Measurements from ENCODE around the gene ABCA10. TPM values are rescaled to one million over a fixed set of nuclear protein-coding genes. Genes with fewer than 3 reads are reported as not detected.
"Not testable (repeated sequence)": the region's sequence is repeated elsewhere in the genome, so short reads cannot be mapped to it uniquely, and the experiment has no call there.

Gene ABCA10
- total and polyA plus RNA-seq, 2 donors (not counting 1 experiment from before 2014, with no cell fraction given), result 0.55 to 1.9 TPM

DNA sequence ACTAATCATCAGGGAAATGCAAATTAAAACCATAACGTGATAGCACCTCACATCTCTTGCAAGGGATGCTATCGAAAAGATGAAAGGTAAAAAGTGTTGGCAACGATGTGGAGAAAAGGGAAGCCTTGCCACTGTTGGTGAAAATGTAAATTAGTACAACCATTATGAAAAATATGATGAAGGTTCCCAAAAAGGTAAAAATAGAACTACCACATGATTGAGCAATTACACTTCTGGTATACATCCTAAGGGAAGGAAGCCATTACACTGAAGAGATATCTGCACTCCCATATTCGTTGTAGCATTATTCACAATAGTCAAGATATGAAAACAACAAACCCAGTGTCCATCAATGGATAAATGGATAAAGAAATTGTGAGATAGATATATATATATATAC lies 21.5 kb downstream of the ABCA10 start:
- CTCF ChIA-PET, result no interaction called here
- intact Hi-C loops (cut with micrococcal nuclease), result no loop called here
- no peaks in the 10 kb centered on the region for H3K79me2 ChIP-seq (ENCODE audit: control insufficient read depth, insufficient read depth, low read length)

DNA sequence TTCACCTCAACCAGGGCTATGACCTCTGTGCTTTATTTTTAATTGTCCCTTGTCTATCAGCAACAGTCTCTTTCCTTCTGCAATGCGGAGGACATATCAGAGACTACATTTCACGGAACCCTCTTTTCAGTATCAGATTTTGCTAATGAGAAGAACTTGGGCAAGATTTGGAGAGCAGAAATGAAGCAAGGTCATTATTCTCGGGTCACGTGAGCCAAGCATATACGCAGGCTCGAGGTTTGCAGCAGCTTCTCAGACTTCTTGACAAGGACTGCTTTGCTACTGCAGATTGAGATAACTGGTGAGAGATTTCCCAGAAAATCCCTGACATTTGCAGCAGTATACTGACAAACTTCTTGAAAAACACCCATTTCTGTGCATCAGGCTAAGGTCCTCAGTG lies 30.4 kb downstream of the ABCA10 start:
- Histone ChIP-seq H3K4me1 (ENCODE audit: control insufficient read depth in 2 of 2, insufficient read depth in 2 of 2, low read length in 2 of 2) (no peaks in the 10 kb centered on the region), H3K4me3 (ENCODE audit: control extremely low read depth in 1 of 5, extremely low read depth in 1 of 5, insufficient read depth in 1 of 5, low read depth in 2 of 5, low read length in 4 of 5) (no peak overlapping the region), H3K4me2 (replicated peaks; ENCODE audit: low read depth, low read length, poor library complexity, severe bottlenecking) (no peak overlapping the region), H4K20me1 (ENCODE audit: control insufficient read depth, insufficient read depth, low read length, poor library complexity, severe bottlenecking) (no peaks in the 10 kb centered on the region), H3K27ac (ENCODE audit: low read length in 2 of 2) (no peak overlapping the region), H3K9ac (ENCODE audit: low read length) (no peak overlapping the region), H2AFZ (ENCODE audit: insufficient read depth, low read depth, low read length, poor library complexity, severe bottlenecking) (no peak overlapping the region), H3K36me3 (replicated peaks in 1 of 2; ENCODE audit: control extremely low read depth in 1 of 2, control insufficient read depth in 1 of 2, extremely low read depth in 1 of 2, insufficient read depth in 2 of 2, low read length in 1 of 2) (no peaks in the 10 kb centered on the region), H3K79me2 (ENCODE audit: control insufficient read depth, insufficient read depth, low read length) (no peaks in the 10 kb centered on the region), H3K27me3 (replicated peaks in 1 of 4; ENCODE audit: control extremely low read depth in 1 of 4, control insufficient read depth in 3 of 4, insufficient read depth in 4 of 4, low read length in 3 of 4) (no peaks in the 10 kb centered on the region), H3K9me3 (ENCODE audit: control extremely low read depth in 1 of 3, control insufficient read depth in 2 of 3, insufficient read depth in 1 of 3, low read length in 2 of 3) (peaks cover 0 to 7% (median 0%) of the 10 kb centered on the region in 3 donors)
- intact Hi-C loops (cut with micrococcal nuclease), result no loop called here
- ChIA-PET POLR2A (no interaction called here), CTCF (interaction anchor here (1.0 kb wide), 1 partner anchor 325 kb away, joined by 3 read pairs; no protein-coding TSS in a partner anchor)
- DNase-seq, result no peak
- Mint-ChIP-seq H3K4me3 (no peak overlapping the region), H3K27ac (no peak overlapping the region), H3K4me1 (no peaks in the 10 kb centered on the region), H3K27me3 (no peaks in the 10 kb centered on the region), H3K9me3 (ENCODE audit: insufficient read depth) (no peaks in the 10 kb centered on the region)
- ATAC-seq (ENCODE audit: low read depth), result no peak
- 95% methylated on average over 5 of the region's 6 CpGs for WGBS (ENCODE audit: insufficient coverage)
- TF ChIP-seq, protein P1, sequence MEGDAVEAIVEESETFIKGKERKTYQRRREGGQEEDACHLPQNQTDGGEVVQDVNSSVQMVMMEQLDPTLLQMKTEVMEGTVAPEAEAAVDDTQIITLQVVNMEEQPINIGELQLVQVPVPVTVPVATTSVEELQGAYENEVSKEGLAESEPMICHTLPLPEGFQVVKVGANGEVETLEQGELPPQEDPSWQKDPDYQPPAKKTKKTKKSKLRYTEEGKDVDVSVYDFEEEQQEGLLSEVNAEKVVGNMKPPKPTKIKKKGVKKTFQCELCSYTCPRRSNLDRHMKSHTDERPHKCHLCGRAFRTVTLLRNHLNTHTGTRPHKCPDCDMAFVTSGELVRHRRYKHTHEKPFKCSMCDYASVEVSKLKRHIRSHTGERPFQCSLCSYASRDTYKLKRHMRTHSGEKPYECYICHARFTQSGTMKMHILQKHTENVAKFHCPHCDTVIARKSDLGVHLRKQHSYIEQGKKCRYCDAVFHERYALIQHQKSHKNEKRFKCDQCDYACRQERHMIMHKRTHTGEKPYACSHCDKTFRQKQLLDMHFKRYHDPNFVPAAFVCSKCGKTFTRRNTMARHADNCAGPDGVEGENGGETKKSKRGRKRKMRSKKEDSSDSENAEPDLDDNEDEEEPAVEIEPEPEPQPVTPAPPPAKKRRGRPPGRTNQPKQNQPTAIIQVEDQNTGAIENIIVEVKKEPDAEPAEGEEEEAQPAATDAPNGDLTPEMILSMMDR (IDR thresholded peaks at IDR 0.05), result no peak
- no peak for TF ChIP-seq EZH2 (IDR thresholded peaks at IDR 0.05; ENCODE audit: borderline replicate concordance, insufficient read depth, low read depth, low read length, poor library complexity, severe bottlenecking)

More for the DNA sequence above, 21.5 kb downstream of the ABCA10 start:
- Histone ChIP-seq H3K36me3 (replicated peaks in 1 of 2; ENCODE audit: control extremely low read depth in 1 of 2, control insufficient read depth in 1 of 2, extremely low read depth in 1 of 2, insufficient read depth in 2 of 2, low read length in 1 of 2) (no peaks in the 10 kb centered on the region), H2AFZ (ENCODE audit: insufficient read depth, low read depth, low read length, poor library complexity, severe bottlenecking) (no peak overlapping the region), H3K27ac (ENCODE audit: low read length in 2 of 2) (no peak overlapping the region), H3K9ac (ENCODE audit: low read length) (no peak overlapping the region), H3K4me1 (ENCODE audit: control insufficient read depth in 2 of 2, insufficient read depth in 2 of 2, low read length in 2 of 2) (no peaks in the 10 kb centered on the region), H3K27me3 (replicated peaks in 1 of 4; ENCODE audit: control extremely low read depth in 1 of 4, control insufficient read depth in 3 of 4, insufficient read depth in 4 of 4, low read length in 3 of 4) (no peaks in the 10 kb centered on the region), H4K20me1 (ENCODE audit: control insufficient read depth, insufficient read depth, low read length, poor library complexity, severe bottlenecking) (no peaks in the 10 kb centered on the region), H3K4me2 (replicated peaks; ENCODE audit: low read depth, low read length, poor library complexity, severe bottlenecking) (no peak overlapping the region), H3K9me3 (ENCODE audit: control extremely low read depth in 1 of 3, control insufficient read depth in 2 of 3, insufficient read depth in 1 of 3, low read length in 2 of 3) (no peaks in the 10 kb centered on the region), H3K4me3 (ENCODE audit: control extremely low read depth in 1 of 5, extremely low read depth in 1 of 5, insufficient read depth in 1 of 5, low read depth in 2 of 5, low read length in 4 of 5) (no peak overlapping the region)
- Mint-ChIP-seq H3K4me1 (peaks cover 2% of the 10 kb centered on the region), H3K9me3 (ENCODE audit: insufficient read depth) (no peaks in the 10 kb centered on the region), H3K27me3 (no peaks in the 10 kb centered on the region), H3K27ac (no peak overlapping the region), H3K4me3 (no peak overlapping the region)
- no CpG with 5 or more reads among the region's 4 CpGs for WGBS (ENCODE audit: insufficient coverage)
- POLR2A ChIA-PET, result no interaction called here
- ATAC-seq (ENCODE audit: low read depth) (no peak), DNase-seq (no peak)
- TF ChIP-seq EZH2 (IDR thresholded peaks at IDR 0.05; ENCODE audit: borderline replicate concordance, insufficient read depth, low read depth, low read length, poor library complexity, severe bottlenecking), result no peak
- TF ChIP-seq, protein P1 (IDR thresholded peaks at IDR 0.05), result no peak

DNA sequence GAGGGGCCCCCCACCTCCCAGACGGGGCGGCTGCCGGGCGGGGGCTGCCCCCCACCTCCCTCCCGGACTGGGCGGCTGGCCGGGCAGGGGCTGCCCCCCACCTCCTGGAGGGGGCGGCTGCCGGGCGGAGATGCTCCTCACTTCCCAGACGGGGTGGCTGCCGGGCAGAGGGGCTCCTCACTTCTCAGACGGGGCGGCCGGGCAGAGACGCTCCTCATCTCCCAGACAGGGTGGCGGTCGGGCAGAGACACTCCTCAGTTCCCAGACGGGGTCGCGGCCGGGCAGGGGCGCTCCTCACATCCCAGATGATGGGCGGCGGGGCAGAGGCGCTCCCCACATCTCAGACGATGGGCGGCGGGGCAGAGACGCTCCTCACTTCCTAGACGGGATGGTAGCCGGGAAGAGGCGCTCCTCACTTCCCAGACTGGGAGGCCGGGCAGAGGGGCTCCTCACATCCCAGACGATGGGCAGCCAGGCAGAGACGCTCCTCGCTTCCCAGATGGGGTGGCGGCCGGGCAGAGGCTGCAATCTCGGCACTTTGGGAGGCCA lies 32.4 kb downstream of the ABCA10 start:
- POLR2A ChIA-PET; H3K27me3 Mint-ChIP-seq; intact Hi-C loops (cut with micrococcal nuclease); H2AFZ ChIP-seq (ENCODE audit: insufficient read depth, low read depth, low read length, poor library complexity, severe bottlenecking); H3K36me3 ChIP-seq (replicated peaks in 1 of 2; ENCODE audit: control extremely low read depth in 1 of 2, control insufficient read depth in 1 of 2, extremely low read depth in 1 of 2, insufficient read depth in 2 of 2, low read length in 1 of 2); H3K4me3 Mint-ChIP-seq; H3K4me2 ChIP-seq (replicated peaks; ENCODE audit: low read depth, low read length, poor library complexity, severe bottlenecking); DNase-seq; H3K27me3 ChIP-seq (replicated peaks in 1 of 4; ENCODE audit: control extremely low read depth in 1 of 4, control insufficient read depth in 3 of 4, insufficient read depth in 4 of 4, low read length in 3 of 4); H3K9me3 ChIP-seq (ENCODE audit: control extremely low read depth in 1 of 3, control insufficient read depth in 2 of 3, insufficient read depth in 1 of 3, low read length in 2 of 3); CTCF ChIA-PET; H3K9me3 Mint-ChIP-seq (ENCODE audit: insufficient read depth); H3K27ac Mint-ChIP-seq; H3K4me1 Mint-ChIP-seq; H3K79me2 ChIP-seq (ENCODE audit: control insufficient read depth, insufficient read depth, low read length); H4K20me1 ChIP-seq (ENCODE audit: control insufficient read depth, insufficient read depth, low read length, poor library complexity, severe bottlenecking); H3K4me1 ChIP-seq (ENCODE audit: control insufficient read depth in 2 of 2, insufficient read depth in 2 of 2, low read length in 2 of 2); H3K4me3 ChIP-seq (ENCODE audit: control extremely low read depth in 1 of 5, extremely low read depth in 1 of 5, insufficient read depth in 1 of 5, low read depth in 2 of 5, low read length in 4 of 5); H3K9ac ChIP-seq (ENCODE audit: low read length); H3K27ac ChIP-seq (ENCODE audit: low read length in 2 of 2); ATAC-seq (ENCODE audit: low read depth): not testable (repeated sequence)
- WGBS (ENCODE audit: insufficient coverage), result 95% methylated on average over 28 of the region's 40 CpGs
